IPS DF 4.7 (cell line): Measurements from ENCODE around the gene C20orf144.

Experiments used
- DNase-seq: peaks from one replicate; pipeline ENCODE4 v3.0.0-alpha.2; 2013; ENCODE audit warnings: low spot score; ENCODE audit errors: extremely low read depth

The C20orf144 gene

DNA sequence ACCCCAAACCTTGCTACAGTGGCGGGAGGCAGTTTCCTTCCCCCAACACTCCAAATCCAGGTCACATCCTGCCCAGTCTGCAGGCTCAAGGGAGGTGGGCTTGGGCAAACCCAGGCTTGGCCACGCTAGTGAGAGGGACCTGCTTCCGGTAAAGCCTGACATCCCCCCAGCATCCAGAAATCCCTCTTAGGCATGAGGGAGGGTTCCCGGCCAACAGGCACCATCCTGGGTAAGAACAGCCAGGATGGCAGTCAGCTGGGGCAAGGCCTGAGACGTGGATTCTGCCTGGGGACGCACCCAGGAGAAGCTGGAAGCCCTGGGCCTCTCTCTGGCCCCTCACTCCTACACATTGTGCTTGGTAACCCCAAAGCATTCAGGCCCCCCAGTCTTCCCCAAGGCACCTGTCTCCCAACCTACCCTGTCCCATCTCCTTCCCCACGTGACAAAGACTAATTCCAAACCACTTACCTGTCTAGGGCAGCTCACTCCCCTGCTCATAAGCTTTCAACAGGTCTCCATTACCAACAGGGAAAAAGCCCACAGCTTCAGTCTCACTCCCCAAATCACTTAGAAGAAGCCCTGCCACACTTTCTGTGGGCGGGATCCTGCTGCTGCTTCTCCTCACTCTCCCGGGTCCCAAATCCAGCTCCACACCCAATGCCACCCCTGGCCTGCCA is 2.1 kb downstream of the C20orf144 start:
- no peak for DNase-seq

GRCh38 chr20:33664762-33665144 is 2.6 kb downstream of the C20orf144 start:
- DNase-seq = no peak

DNA sequence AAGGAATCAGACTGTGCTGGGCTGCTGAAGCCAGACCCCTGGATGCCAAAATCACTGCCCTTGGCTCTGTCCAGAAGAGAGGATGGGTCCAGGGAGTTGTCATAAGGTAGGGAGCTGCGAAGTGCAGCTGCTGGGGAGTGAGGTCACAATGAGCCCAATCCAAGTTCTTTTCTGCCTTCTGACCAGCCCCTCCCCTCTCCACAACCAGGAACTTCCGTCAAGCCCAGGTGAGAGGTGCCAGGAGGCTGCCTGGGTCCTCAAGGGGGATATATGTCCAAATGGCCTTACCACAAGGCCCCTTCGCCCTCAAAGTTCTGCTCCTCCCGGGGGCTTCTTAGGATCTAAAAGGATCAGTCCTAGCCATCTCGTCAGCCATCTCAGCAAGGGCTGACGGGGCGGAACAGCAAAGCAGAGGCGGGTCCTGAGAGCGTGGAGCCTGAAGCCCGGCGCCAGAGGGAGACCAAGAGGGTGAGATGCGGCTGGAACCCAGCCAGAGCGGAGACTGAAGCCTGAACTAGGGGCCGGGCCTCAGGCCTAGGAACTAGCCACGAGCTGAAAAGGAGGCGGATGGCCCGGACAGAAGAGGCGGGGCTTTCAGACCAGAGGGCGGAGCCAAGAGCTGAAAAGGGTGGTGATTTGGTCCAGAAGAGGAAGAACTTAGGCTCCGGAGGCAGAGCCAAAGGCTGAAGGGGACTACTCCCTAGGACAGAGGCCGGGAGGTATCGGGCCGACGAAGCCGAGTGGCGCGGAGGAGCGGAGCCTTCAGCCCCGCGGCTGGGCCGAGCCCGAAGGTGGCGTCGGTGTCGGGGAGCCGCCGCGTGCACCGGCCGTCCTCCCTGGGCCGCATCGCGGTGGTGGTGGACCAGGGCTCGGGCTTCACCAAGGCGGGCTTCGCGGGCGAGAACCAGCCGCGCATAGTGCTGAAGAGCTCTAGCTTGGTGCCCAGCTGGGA is 4.4 kb downstream of the C20orf144 start, which contains the start of gene ACTL10:
TSS of gene ACTL10 (plus strand) at position 651 of the 952 bp plus-strand sequence. CDS start 555 bp downstream, outside the sequence.
- peak; percentile 82 for DNase-seq

DNA sequence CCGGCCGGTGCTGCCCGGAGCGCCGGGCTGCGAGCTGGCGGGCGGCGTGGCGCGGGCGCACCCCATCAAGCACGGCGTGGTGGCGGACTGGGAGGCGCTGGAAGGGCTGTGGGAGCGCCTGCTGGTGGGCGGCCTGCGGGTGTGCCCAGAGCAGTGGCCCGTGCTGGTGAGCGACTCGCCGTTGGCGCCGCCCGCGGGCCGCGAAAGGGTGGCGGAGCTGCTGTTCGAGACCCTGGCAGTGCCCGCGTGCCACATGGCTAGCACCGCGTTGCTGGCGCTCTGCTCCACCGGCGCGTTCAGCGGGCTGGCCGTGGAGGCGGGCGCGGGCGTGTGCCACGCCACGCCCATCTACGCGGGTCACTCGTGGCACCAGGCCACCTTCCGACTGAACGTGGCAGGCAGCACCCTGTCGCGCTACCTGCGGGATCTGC is 5.1 kb downstream of the C20orf144 start:
- DNase-seq = no peak

DNA sequence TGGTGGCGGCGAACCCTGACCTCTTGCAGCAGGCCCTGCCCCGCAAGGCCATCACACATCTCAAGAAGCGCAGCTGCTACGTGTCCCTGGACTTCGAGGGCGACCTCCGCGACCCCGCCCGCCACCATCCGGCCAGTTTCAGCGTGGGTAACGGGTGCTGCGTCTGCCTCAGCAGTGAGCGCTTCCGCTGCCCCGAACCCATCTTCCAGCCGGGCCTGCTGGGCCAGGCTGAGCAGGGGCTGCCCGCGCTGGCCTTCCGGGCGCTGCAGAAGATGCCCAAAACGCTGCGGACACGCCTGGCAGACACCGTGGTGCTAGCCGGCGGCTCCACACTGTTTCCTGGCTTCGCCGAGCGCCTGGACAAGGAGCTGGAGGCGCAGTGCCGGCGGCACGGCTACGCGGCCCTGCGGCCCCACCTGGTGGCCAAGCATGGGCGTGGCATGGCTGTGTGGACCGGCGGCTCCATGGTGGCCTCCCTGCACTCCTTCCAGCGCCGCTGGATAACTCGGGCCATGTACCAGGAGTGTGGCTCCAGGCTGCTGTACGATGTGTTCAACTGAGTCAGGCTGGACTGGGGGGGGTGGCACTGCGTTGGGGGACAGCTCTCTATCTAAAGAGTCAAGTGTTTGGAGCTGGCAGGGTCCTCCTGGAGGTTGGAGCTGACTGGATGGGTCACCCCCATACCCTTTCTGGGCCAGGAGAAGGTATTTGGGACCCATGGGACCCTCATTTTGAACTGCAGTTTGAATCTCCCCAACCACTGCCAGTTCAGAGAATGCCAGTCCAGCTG is 5.7 kb downstream of the C20orf144 start:
- DNase-seq = no peak

- DNase-seq = no peak
Measured at GRCh38 chr20:33668466-33669155, 6.5 kb downstream of the C20orf144 start.

GRCh38 chr20:33669224-33669623 is 7.1 kb downstream of the C20orf144 start:
- DNase-seq = no peak

DNA sequence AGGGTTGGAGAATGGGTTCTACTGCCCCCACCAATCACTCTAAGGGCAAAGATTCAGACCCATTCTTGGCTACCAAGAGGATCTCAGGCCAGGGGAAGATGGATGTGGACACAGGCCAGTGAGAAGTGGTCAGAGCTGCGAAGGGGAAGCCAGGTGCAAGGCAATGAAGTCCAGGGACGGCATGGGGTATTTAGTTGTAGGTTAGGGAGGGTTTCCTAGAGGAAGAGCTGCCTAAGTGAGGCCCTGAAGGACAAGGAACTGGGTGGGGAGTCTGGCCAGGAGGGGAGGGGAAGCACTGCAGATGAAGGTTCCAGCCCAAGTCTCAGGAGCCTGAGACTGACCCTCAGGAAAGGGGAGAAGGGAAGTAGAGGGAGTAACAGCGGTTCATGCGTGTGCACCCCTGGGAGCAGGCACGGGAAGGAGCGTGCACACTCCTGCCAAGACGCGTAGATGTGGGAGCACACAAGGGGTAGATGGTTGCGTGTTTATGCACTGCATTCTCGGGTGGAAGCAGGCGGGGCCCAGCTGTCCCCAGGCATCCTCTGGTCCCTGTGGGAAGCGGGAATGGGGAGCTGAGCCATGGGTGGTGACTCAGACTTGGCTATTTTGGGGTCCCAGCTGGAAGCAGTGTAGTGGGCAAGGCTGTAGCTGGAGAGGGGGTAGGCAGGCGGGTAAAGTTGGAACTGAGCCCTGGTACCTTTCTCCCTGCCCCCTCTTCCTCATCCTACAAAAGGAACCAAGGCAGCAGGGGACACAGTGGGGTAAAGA is 7.9 kb downstream of the C20orf144 start:
- DNase-seq = no peak

- DNase-seq = no peak
Measured at GRCh38 chr20:33670715-33671499, 8.8 kb downstream of the C20orf144 start.

DNA sequence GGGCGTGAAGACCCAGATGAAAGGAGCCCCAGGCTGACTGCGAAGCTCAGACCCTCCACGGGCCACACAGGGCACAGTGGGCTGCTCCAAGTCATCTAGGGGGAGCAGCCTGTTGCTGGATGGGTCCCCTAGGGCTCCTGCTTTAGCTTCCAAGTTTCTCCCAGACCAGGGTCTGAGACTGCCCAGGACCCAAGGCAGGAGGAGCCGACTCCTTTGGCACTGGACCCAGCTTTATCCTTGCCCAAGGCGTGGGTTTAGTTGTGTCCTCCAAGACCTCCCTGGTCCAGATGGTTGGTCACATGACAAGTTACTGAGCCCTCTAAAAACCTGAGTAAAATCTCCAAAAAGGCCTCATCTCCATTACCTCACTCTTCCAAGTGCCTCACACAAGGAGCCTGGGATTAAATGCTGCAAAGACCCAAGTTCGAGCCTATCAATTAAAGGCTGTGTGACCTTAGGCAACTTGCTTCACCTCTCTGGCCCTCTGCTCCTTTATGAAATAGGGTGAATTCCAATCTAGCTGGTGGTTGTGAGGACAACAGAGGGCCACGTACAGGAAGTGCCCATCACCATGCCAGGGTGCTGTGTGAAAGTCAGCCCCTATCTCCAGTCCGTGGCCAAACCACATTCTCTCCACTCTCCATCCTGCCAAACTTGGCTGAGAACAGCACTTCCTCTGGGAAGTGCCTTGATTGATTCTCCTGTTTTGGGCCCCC is 9.6 kb downstream of the C20orf144 start:
- no peak for DNase-seq

DNA sequence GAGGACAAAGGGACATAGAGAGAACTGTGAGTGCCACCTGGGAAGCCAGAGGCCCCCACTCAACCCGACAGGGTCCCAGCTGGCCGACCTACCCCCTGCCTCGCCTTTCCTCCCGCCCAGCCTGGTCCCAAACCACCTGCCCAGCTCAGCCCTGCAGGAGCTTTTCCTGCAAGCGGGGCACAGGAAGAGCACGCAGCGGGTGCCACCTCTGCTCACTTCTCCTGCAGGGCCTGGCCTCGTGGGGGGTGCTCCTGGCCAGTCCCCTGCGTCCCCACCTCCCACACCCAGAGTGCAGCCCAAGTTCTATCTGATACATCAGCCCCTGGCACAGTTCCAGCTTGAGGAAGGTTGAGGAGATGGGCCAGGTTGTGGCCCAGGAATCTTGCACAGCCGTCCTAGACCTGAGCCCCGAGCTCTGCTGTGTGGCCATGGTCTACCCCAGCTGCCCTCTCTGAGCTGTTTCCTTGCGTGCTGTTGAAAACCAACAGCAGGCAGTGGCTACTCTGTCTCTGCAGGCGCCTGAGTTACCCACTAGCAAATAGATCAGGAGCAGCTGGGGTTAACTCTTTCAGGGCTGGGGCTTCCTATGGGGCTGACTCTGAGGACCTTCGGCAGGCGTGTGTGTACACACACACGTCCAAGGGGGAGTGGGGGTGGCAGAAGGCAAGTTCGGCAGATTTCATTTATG is 10.4 kb downstream of the C20orf144 start:
- no peak for DNase-seq

DNA sequence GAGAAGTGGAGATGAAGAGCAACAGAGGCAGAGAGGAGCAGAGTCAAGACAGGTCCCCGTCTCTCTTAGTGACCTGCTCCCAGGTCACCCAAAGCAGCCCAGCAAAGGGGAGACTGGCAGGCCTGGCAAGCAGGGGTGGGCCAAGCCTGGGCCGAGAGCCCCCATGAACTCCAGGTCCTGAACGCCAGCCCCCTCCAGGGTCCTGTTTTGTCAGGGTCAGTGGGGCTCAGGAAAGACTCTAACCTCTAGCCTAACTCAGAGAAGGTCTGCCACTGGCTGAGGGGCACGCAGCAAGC is 10.9 kb downstream of the C20orf144 start:
- no peak for DNase-seq

GRCh38 chr20:33673410-33674293 is 11.5 kb downstream of the C20orf144 start:
- no peak for DNase-seq

DNA sequence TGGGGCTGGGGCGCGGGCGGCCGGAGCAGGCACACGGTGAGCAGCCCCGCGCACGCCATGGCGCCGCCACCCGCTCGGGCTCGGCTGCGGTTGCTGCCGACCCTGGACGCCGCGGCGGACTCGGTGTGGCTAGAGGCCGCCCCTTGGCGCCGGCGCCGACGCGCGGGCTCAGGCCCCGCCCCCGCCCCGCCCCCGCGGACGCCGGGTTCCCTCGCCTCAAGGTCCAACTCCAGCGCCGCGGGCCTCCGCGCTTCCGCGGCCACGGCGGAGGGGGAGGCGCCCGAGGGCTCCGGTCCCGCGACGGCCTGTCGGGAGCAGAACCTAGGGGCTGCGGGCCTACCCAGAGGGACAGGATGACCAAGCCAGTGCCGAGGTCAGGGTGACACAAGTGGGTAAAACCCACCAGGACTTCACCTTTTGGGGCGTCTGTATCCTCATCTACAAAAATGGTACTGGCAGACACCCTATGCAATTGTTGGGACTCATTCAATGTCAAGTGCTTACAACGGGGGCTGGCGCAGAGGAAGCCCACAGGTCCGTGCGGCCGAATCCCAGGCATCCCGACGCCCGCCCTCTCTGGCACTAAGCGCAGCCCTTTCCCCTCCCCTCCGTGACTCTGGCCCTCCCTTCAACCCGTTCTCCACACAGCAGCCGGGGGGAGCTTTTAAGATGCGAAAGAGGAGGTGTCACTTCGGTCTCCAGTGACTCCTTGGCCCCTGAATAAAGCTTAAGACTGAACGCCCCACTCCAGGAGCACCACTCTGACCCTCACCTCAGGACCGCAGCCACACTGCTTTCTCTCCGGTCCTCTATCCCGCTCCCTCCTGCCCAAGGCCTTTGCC is 12.4 kb downstream of the C20orf144 start, which contains the start of gene NECAB3:
TSS of gene NECAB3 (minus strand) at position 135 of the 842 bp plus-strand sequence. CDS start at position 59, 76 bp downstream.
- DNase-seq = no peak

DNA sequence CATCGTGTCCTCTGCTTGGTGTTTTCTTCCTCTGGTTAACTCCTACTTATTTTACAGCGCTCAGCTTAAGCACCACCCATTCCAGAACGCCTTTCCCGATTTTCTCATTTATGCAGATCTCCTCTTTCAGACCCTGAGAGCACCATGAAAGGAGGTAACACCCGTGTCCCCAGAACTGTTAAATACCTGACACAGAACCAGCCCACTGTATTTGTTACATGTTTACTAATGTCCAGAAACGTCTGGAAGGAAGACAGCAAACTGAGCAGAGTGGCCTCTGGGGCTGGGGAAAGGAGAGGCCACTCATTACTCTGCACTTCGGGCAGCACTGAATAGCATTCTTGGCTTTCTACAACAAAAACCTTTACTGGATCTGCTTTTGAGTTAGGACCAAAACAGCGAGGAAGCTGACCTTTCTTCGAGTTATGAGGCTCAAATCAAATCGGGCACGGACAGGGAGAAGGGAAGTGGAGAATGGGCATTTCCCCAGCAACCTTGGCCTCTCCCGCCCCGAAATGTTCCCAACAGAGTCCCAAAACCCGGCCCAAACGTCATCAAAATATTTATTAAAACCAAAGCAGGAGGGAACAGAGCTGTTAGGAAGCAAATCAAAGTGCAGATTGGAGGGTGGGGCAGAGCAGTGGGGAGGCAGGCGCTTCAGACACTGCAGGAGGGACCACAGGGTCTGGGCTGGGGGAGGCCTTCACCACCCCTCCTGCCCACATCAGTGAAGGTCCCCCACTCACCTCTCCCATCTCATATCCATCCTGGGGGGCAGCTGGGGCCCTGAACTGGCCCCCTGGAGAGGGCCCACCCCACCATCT is 13.2 kb downstream of the C20orf144 start:
- DNase-seq = no peak
